K562 (cell line): ENCODE results near the gene ANKRD33. TPM values are rescaled to one million over a fixed set of nuclear protein-coding genes. Genes with fewer than 3 reads are reported as not detected.

Source experiments
- ATAC-seq: fragments of 200-7000 bp; cut with Tn5 transposase; 3 replicates; pipeline ENCODE4 v1.9.1; 2020; ENCODE audit warnings: moderate library complexity
- BruUV-seq: library from RNA; stranded (reverse); fragments of 400-500 nt; replicated peaks from 2 replicates; lab custom pipeline; 2021; lab: Mats Ljungman, UMichigan
- CTCF ChIA-PET: fragments of 300-600 bp; formaldehyde crosslinking; extraction: SDS; loops from one replicate; lab custom pipeline; 2021; ENCODE audit warnings: low intra/inter-chr PET ratio; lab: Yijun Ruan, JAX
- POLR2A ChIA-PET: fragments of 300-600, 350-650 bp; sonication (Branson Sonifier 250); formaldehyde crosslinking; extraction: SDS; loops from one replicate; lab custom pipeline; 2021; ENCODE audit warnings: antibody characterized with exemption, inconsistent platforms; lab: Yijun Ruan, JAX
- DNase-seq, 4 experiments: peaks; one replicate each; pipeline versions ENCODE4 v3.0.0 to v3.0.0-alpha.2; 2011 to 2018; ENCODE audit warnings: low spot score in 3 of 4, mixed read lengths in 3 of 4; ENCODE audit errors: extremely low read depth in 1 of 4
- FAIRE-seq: peaks from 2 replicates; lab custom pipeline; 2011; peaks lifted over from hg19 to GRCh38; lab: Jason Lieb, UNC
- H2AFZ ChIP-seq: 2 replicates; pipeline ENCODE4 v1.6.0; 2011; ENCODE audit warnings: low read depth, low read length, control low read depth, inconsistent platforms
- H3K27ac ChIP-seq: fragments of 200-600 bp; 3 replicates; pipeline ENCODE4 v1.8.0; 2011; ENCODE audit warnings: low read depth, mild to moderate bottlenecking, control low read depth, inconsistent platforms, low read length, moderate library complexity, mixed read lengths; ENCODE audit errors: extremely low read depth
- H3K27me3 ChIP-seq, 2 experiments: fragments of 300-600 bp in 1 of 2; 2 replicates in 1 of 2; 3 replicates in 1 of 2; pipeline versions ENCODE4 v1.6.0 to v1.8.0; 2011; ENCODE audit warnings: inconsistent platforms in 2 of 2, low read length in 2 of 2, mild to moderate bottlenecking in 1 of 2, mixed read lengths in 1 of 2, moderate library complexity in 1 of 2; ENCODE audit not compliant: control insufficient read depth in 2 of 2, insufficient read depth in 2 of 2
- H3K36me3 ChIP-seq: fragments of 300-600 bp; 3 replicates; pipeline ENCODE4 v1.8.0; 2011; ENCODE audit warnings: mild to moderate bottlenecking, low read length, inconsistent platforms; ENCODE audit not compliant: control insufficient read depth, insufficient read depth
- H3K4me1 ChIP-seq, 2 experiments: fragments of 200-600 bp in 1 of 2; replicated peaks in 1 of 2; 2 replicates in 1 of 2; 3 replicates in 1 of 2; pipeline versions ENCODE4 v1.5.1 to v1.8.0; 2011; ENCODE audit warnings: inconsistent platforms in 2 of 2, low read length in 2 of 2, mild to moderate bottlenecking in 1 of 2, mixed read lengths in 1 of 2, moderate library complexity in 1 of 2; ENCODE audit not compliant: control insufficient read depth in 2 of 2, insufficient read depth in 2 of 2
- H3K4me2 ChIP-seq: 2 replicates; pipeline ENCODE4 v1.6.1; 2011; ENCODE audit warnings: low read length, control low read depth, inconsistent platforms, mixed read lengths; ENCODE audit not compliant: insufficient read depth
- H3K4me3 ChIP-seq: fragments of 200-600 bp; sonication (generic), shearing (Covaris generic); 2 replicates; pipeline ENCODE4 v1.5.1; 2016; ENCODE audit warnings: control low read depth, inconsistent platforms
- H3K79me2 ChIP-seq: fragments of 200-600 bp; 3 replicates; pipeline ENCODE4 v1.8.0; 2011; ENCODE audit warnings: low read length, inconsistent platforms; ENCODE audit not compliant: control insufficient read depth, insufficient read depth
- H3K9ac ChIP-seq, 2 experiments: 2 replicates each; pipeline versions ENCODE4 v1.6.0 to v1.6.1; 2011; ENCODE audit warnings: low read depth in 2 of 2, low read length in 2 of 2, control low read depth in 1 of 2, inconsistent platforms in 1 of 2, mild to moderate bottlenecking in 1 of 2, mixed read lengths in 1 of 2; ENCODE audit not compliant: insufficient read depth in 1 of 2
- H3K9me1 ChIP-seq: one replicate; pipeline ENCODE4 v1.6.0; 2011; ENCODE audit warnings: inconsistent platforms, mild to moderate bottlenecking, low read length, moderate library complexity; ENCODE audit not compliant: control insufficient read depth, insufficient read depth
- H3K9me3 ChIP-seq: replicated peaks from 2 replicates; pipeline ENCODE4 v1.5.1; 2011; ENCODE audit warnings: low read depth, low read length, inconsistent platforms; ENCODE audit not compliant: control insufficient read depth, insufficient read depth
- H4K20me1 ChIP-seq: replicated peaks from 2 replicates; pipeline ENCODE4 v1.6.1; 2011; ENCODE audit warnings: low read length, inconsistent platforms, mixed read lengths; ENCODE audit not compliant: control insufficient read depth, insufficient read depth
- NR1H2 ChIP-seq: sonication (generic); formaldehyde crosslinking; IDR thresholded peaks from 2 replicates; pipeline ENCODE4 v1.4.0; 2020; ENCODE audit warnings: mild to moderate bottlenecking, missing genetic modification reagents
- PATZ1 ChIP-seq: fragments of 250-450 bp; sonication (Bioruptor Pico); IDR thresholded peaks from 2 replicates; pipeline ENCODE4 v1.5.0; 2020; ENCODE audit warnings: mild to moderate bottlenecking, borderline replicate concordance
- RAD21 ChIP-seq, 2 experiments: fragments of 250-450 bp in 1 of 2; fragments of 450-650 bp in 1 of 2; sonication (Bioruptor Pico) in 1 of 2; formaldehyde crosslinking in 1 of 2; IDR thresholded peaks in 1 of 2; conservative IDR thresholded peaks in 1 of 2; 2 replicates each; pipeline versions ENCODE4 v1.4.0 to v1.8.0; 2020 to 2022; ENCODE audit warnings: mild to moderate bottlenecking in 2 of 2, moderate library complexity in 1 of 2
- REST ChIP-seq, 2 experiments: fragments of 450-650 bp; formaldehyde crosslinking in 1 of 2; IDR thresholded peaks; 2 replicates each; pipeline versions ENCODE4 v1.4.0 to v1.6.1; 2014 to 2020; ENCODE audit warnings: mild to moderate bottlenecking in 2 of 2, borderline replicate concordance in 1 of 2, low read depth in 1 of 2
- ZNF639 ChIP-seq, 2 experiments: fragments of 200-800 bp in 1 of 2; sonication (Bioruptor generic) in 1 of 2; sonication (generic) in 1 of 2; formaldehyde crosslinking in 1 of 2; IDR thresholded peaks in 1 of 2; conservative IDR thresholded peaks in 1 of 2; 2 replicates each; pipeline versions ENCODE4 v1.5.0 to v1.6.1; 2016 to 2020; ENCODE audit warnings: missing compliant biosample characterization in 1 of 2, missing genetic modification characterization in 1 of 2, missing genetic modification reagents in 1 of 2
- WGBS: fragments of 100-300 bp; shearing (Covaris generic); methylation state at CpG from one replicate; pipeline ENCODE4 v1.1.6; 2016; ENCODE audit warnings: low coverage, mixed read lengths; ENCODE audit not compliant: insufficient coverage; ENCODE audit errors: missing lambda C conversion rate; 5-methylcytosine and 5-hydroxymethylcytosine counted together
- in situ Hi-C: fragments of 300-500 bp; cut with MboI; formaldehyde crosslinking; loops from 4 replicates; pipeline ENCODE4 v1.15.0; 2018; ENCODE audit warnings: inconsistent platforms, mixed read lengths
- intact Hi-C: fragments of 100-400 bp; cut with micrococcal nuclease; formaldehyde crosslinking; loops from 2 replicates; pipeline ENCODE4 v1.14.2; 2022
- polyA plus RNA-seq, 8 experiments: library from polyadenylated mRNA; depleted of rRNA in 4 of 8; stranded (reverse) in 5 of 8; unstranded in 3 of 8; fragments of >200 nt; fragmentation: Nextera tagmentation in 2 of 8; fragmentation: Illumina TruSeq in 1 of 8; extraction: Ambion mirVana in 2 of 8; extraction: Trizol in 1 of 8; gene quantifications; 2 replicates each; pipeline versions ENCODE4 v1.2.1 to v1.2.3, GENCODE V29; 2011 to 2014; ENCODE audit warnings: inconsistent platforms in 1 of 8, missing spikeins in 1 of 8
- total RNA-seq, 7 experiments: library from RNA; depleted of rRNA in 6 of 7; stranded (reverse); fragments of >200 nt in 6 of 7; fragmentation: Illumina TruSeq in 2 of 7; extraction: Trizol in 2 of 7; gene quantifications; 2 replicates each; pipeline versions ENCODE4 v1.2.1 to v1.2.3, GENCODE V29; 2011 to 2021; ENCODE audit warnings: low replicate concordance in 1 of 7

The ANKRD33 gene
- total and polyA plus RNA-seq, 9 of the 15 experiments (the other 6 are each of a cell fraction or from before 2014, with no cell fraction given): 0.04 to 0.11 (median 0.07) TPM; not detected in 4

- no TSS peak for BruUV-seq
- no peaks in the 10 kb centered on the region for H3K36me3 ChIP-seq
- CTCF ChIA-PET: interaction anchor here (0.7 to 1.8 kb wide), 2 partner anchors 14 to 29 kb away, joined by 3 to 11 read pairs; no protein-coding TSS in a partner anchor
- DNase-seq: peak; percentile 70 to 83 (median 76)
- no peak overlapping the region for H3K4me3 ChIP-seq
- H3K4me1 ChIP-seq: peaks cover 34% of the 10 kb centered on the region in 2 experiments
- in situ Hi-C loops (no loop called here), intact Hi-C loops (loop anchor here (1.0 kb wide), 1 partner anchor 28 kb away; no protein-coding TSS in a partner anchor)
- peak overlapping the region; percentile 45 for H3K4me2 ChIP-seq
- H3K79me2 ChIP-seq: no peaks in the 10 kb centered on the region
- 22% methylated on average over 28 of the region's 31 CpGs for WGBS
- H4K20me1 ChIP-seq: peaks cover 4% of the 10 kb centered on the region; the same call in 1 of the 2 replicates
- peak overlapping the region; percentile 77 for H2AFZ ChIP-seq
- peak overlapping the region in 1 of 2 experiments; percentile 8; a peak in 1 of 4 replicates for H3K9ac ChIP-seq
- POLR2A ChIA-PET: interaction anchor here (0.6 to 1.8 kb wide), 3 partner anchors 9 to 1204 kb away, joined by 3 to 5 read pairs (median 5); no protein-coding TSS in a partner anchor
- no peak for FAIRE-seq
- peak; percentile 85 for ATAC-seq
- no peaks in the 10 kb centered on the region for H3K9me3 ChIP-seq
- H3K27ac ChIP-seq: no peak overlapping the region
- H3K9me1 ChIP-seq: no peaks in the 10 kb centered on the region
- no peaks in the 10 kb centered on the region for H3K27me3 ChIP-seq
- TF ChIP-seq NR1H2 (CRISPR knock-in tag): no peak
- TF ChIP-seq RAD21 (CRISPR knock-in tag; conservative IDR thresholded peaks at IDR 0.05 in 1 of 2, IDR thresholded peaks at IDR 0.05 in 1 of 2): peak; percentile 56 to 82
- no peak for TF ChIP-seq PATZ1
- peak; percentile 77; the same call in 1 of the 2 replicates for TF ChIP-seq REST (IDR thresholded peaks at IDR 0.05; ENCODE audit: borderline replicate concordance)
- TF ChIP-seq REST (CRISPR knock-in tag; IDR thresholded peaks at IDR 0.05; ENCODE audit: low read depth): no peak
- no peak for TF ChIP-seq ZNF639 (CRISPR knock-in tag; conservative IDR thresholded peaks at IDR 0.05 in 1 of 2, IDR thresholded peaks at IDR 0.05 in 1 of 2)
Measured at GRCh38 chr12:51923506-51924365, 35.8 kb downstream of the ANKRD33 start.
